PC-9 (cell line): ENCODE results near the gene ARSD. TPM values are rescaled to one million over a fixed set of nuclear protein-coding genes. Genes with fewer than 3 reads are reported as not detected.

Experiments
- BruUV-seq: library from RNA; stranded (reverse); fragments of 400-500 nt; replicated peaks from 2 replicates; lab custom pipeline; 2021; lab: Mats Ljungman, UMichigan
- CTCF ChIA-PET: fragments of 300-600 bp; sonication (Branson Sonifier 250); formaldehyde crosslinking; loops from one replicate; lab custom pipeline; 2022; ENCODE audit warnings: antibody characterized with exemption; lab: Charles Lee
- POLR2A ChIA-PET: fragments of 300-600 bp; sonication (Branson Sonifier 250); formaldehyde crosslinking; loops from one replicate; lab custom pipeline; 2022; ENCODE audit warnings: antibody characterized with exemption; ENCODE audit not compliant: unreplicated experiment; lab: Charles Lee
- DNase-seq, 2 experiments: peaks; one replicate each; pipeline versions ENCODE4 v3.0.0 to v3.0.0-alpha.2; 2015 to 2022; ENCODE audit warnings: mixed read lengths in 1 of 2
- H2AFZ ChIP-seq: fragments of 200-600 bp; sonication (generic); 2 replicates; pipeline ENCODE4 v1.8.1; 2017; ENCODE audit warnings: antibody characterized with exemption
- H3F3A ChIP-seq: fragments of 200-600 bp; sonication (generic); 2 replicates; pipeline ENCODE4 v1.8.1; 2017; ENCODE audit warnings: antibody characterized with exemption, mild to moderate bottlenecking, low read depth; ENCODE audit not compliant: insufficient read depth
- H3K27ac ChIP-seq: fragments of 200-600 bp; sonication (generic); 2 replicates; pipeline ENCODE4 v1.6.1; 2016; ENCODE audit warnings: mixed run types
- H3K27me3 ChIP-seq: fragments of 200-600 bp; sonication (generic); 2 replicates; pipeline ENCODE4 v1.6.1; 2016; ENCODE audit warnings: low read depth, mixed run types; ENCODE audit not compliant: insufficient read depth
- H3K36me3 ChIP-seq: fragments of 200-600 bp; sonication (generic); 2 replicates; pipeline ENCODE4 v1.6.1; 2016; ENCODE audit warnings: low read depth, mixed run types
- H3K4me1 ChIP-seq: fragments of 200-600 bp; sonication (generic); replicated peaks from 2 replicates; pipeline ENCODE4 v1.6.1; 2016; ENCODE audit warnings: mixed run types; ENCODE audit not compliant: insufficient read depth
- H3K4me2 ChIP-seq: fragments of 200-600 bp; sonication (generic); 2 replicates; pipeline ENCODE4 v1.6.1; 2017; ENCODE audit warnings: mixed run types
- H3K4me3 ChIP-seq: fragments of 200-600 bp; sonication (generic); 2 replicates; pipeline ENCODE4 v1.6.1; 2016; ENCODE audit warnings: mixed run types
- H3K79me2 ChIP-seq: fragments of 200-600 bp; sonication (generic); 2 replicates; pipeline ENCODE4 v1.6.1; 2017; ENCODE audit warnings: low read depth, mixed run types
- H3K9me2 ChIP-seq: fragments of 200-600 bp; sonication (generic); 2 replicates; pipeline ENCODE4 v1.8.1; 2017; ENCODE audit warnings: mild to moderate bottlenecking; ENCODE audit not compliant: insufficient read depth
- H3K9me3 ChIP-seq: fragments of 200-600 bp; sonication (generic); 2 replicates; pipeline ENCODE4 v1.8.1; 2016; ENCODE audit warnings: low read depth; ENCODE audit not compliant: insufficient read depth
- H4K20me1 ChIP-seq: fragments of 200-600 bp; sonication (generic); 2 replicates; pipeline ENCODE4 v1.8.1; 2017; ENCODE audit not compliant: insufficient read depth
- EZH2 ChIP-seq: fragments of 200-600 bp; sonication (generic); IDR thresholded peaks from 2 replicates; pipeline ENCODE4 v1.8.0; 2017; ENCODE audit warnings: antibody characterized with exemption, low read depth
- intact Hi-C: fragments of 100-400 bp; cut with micrococcal nuclease; formaldehyde crosslinking; loops from one replicate; pipeline ENCODE4 v1.10.0; 2022; ENCODE audit not compliant: unreplicated experiment
- total RNA-seq: library from RNA; stranded (reverse); gene quantifications from 2 replicates; pipeline ENCODE4 v1.2.3, GENCODE V29; 2021
- TF ChIP-seq, protein P1 (sequence below): fragments of 200-600 bp; sonication (generic); conservative IDR thresholded peaks from 2 replicates; pipeline ENCODE4 v1.6.1; 2017; ENCODE audit warnings: mixed run types, antibody characterized with exemption, mild to moderate bottlenecking, moderate library complexity

ARSD gene
- total RNA-seq, 1 experiment from 2014 or later, result 15.5 TPM

- Histone ChIP-seq H3F3A (no peaks in the 10 kb centered on the region), H3K4me1 (no peaks in the 10 kb centered on the region), H3K79me2 (no peaks in the 10 kb centered on the region), H2AFZ (no peak overlapping the region), H3K9me3 (no peaks in the 10 kb centered on the region), H3K36me3 (no peaks in the 10 kb centered on the region), H3K4me2 (no peak overlapping the region), H3K9me2 (no peaks in the 10 kb centered on the region), H3K4me3 (no peak overlapping the region), H4K20me1 (no peaks in the 10 kb centered on the region), H3K27me3 (peaks cover 34% of the 10 kb centered on the region), H3K27ac (no peak overlapping the region)
- CTCF ChIA-PET, result no interaction called here
- DNase-seq, result no peak
- TF ChIP-seq, protein P1, sequence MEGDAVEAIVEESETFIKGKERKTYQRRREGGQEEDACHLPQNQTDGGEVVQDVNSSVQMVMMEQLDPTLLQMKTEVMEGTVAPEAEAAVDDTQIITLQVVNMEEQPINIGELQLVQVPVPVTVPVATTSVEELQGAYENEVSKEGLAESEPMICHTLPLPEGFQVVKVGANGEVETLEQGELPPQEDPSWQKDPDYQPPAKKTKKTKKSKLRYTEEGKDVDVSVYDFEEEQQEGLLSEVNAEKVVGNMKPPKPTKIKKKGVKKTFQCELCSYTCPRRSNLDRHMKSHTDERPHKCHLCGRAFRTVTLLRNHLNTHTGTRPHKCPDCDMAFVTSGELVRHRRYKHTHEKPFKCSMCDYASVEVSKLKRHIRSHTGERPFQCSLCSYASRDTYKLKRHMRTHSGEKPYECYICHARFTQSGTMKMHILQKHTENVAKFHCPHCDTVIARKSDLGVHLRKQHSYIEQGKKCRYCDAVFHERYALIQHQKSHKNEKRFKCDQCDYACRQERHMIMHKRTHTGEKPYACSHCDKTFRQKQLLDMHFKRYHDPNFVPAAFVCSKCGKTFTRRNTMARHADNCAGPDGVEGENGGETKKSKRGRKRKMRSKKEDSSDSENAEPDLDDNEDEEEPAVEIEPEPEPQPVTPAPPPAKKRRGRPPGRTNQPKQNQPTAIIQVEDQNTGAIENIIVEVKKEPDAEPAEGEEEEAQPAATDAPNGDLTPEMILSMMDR, result no peak
- TF ChIP-seq EZH2, result no peak
- POLR2A ChIA-PET, result no interaction called here
- intact Hi-C loops, result no loop called here
- BruUV-seq, result no TSS peak
These were observed 5.9 kb upstream of the ARSD start for GRCh38 chrX:2934715-2935710.

DNA sequence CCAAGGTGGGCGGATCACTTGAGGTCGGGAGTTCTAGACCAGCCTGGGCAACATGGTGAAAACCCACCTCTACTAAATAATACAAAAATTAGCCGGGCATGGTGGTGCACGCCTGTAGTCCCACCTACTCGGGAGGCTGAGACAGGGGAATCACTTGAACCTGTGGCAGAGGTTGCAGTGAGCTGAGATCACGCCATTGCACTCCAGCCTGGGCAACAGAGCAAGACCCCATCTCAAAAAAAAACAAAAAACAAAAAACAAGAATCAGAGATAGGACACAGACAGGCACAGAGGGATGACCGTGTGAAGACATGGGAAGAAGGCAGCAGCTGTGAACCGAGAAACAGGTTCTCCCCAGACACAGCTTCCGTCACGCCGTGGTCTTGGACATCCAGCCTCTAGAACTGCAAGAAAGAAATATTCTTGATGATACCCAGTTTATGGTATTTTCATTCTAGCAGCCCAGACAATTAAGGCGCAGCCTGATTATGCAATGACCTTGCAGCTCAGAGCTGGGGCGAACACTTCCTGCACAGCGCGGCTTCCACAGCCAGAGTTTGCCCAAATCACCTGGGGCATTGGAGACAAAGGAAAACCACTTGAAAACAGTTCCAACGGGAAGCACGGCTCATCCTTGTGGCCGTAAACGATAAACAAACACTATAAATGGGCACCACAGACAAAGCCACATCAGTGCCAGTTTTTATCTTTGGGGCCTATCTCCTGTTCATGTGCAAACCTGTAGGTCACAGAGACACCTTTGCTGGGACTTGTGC is 4.2 kb upstream of the ARSD start:
- Histone ChIP-seq H3K4me1 (no peaks in the 10 kb centered on the region), H3K4me3 (no peak overlapping the region), H3K9me3 (no peaks in the 10 kb centered on the region), H4K20me1 (no peaks in the 10 kb centered on the region), H3K4me2 (no peak overlapping the region), H3K36me3 (no peaks in the 10 kb centered on the region), H3K79me2 (no peaks in the 10 kb centered on the region), H3K27ac (no peak overlapping the region), H2AFZ (no peak overlapping the region), H3K9me2 (no peaks in the 10 kb centered on the region), H3K27me3 (peaks cover 27% of the 10 kb centered on the region), H3F3A (no peaks in the 10 kb centered on the region)
- BruUV-seq, result no TSS peak
- POLR2A ChIA-PET, result no interaction called here
- TF ChIP-seq, protein P1, result no peak
- no peak for TF ChIP-seq EZH2
- peak in 1 of 2 experiments; percentile 40 for DNase-seq
- intact Hi-C loops, result no loop called here
- CTCF ChIA-PET, result no interaction called here

GRCh38 chrX:2931612-2932011 is 2.5 kb upstream of the ARSD start:
- H4K20me1 ChIP-seq, result no peaks in the 10 kb centered on the region
- H3K27me3 ChIP-seq, result peaks cover 11% of the 10 kb centered on the region; the same call in 1 of the 2 replicates
- H3K4me1 ChIP-seq, result no peaks in the 10 kb centered on the region
- CTCF ChIA-PET, result no interaction called here
- DNase-seq, result no peak
- BruUV-seq, result no TSS peak
- TF ChIP-seq, protein P1, result no peak
- TF ChIP-seq EZH2, result no peak
- no peak overlapping the region for H3K4me2 ChIP-seq
- H3K36me3 ChIP-seq, result no peaks in the 10 kb centered on the region
- H3F3A ChIP-seq, result no peaks in the 10 kb centered on the region
- no peak overlapping the region for H3K27ac ChIP-seq
- no peaks in the 10 kb centered on the region for H3K9me2 ChIP-seq
- H2AFZ ChIP-seq, result no peak overlapping the region
- H3K4me3 ChIP-seq, result no peak overlapping the region
- POLR2A ChIA-PET, result no interaction called here
- no peaks in the 10 kb centered on the region for H3K9me3 ChIP-seq
- intact Hi-C loops, result no loop called here
- H3K79me2 ChIP-seq, result no peaks in the 10 kb centered on the region
